HEK293 (cell line): ENCODE measurements around the gene SWAP70.
A peak's percentile ranks its signal among the peaks of the same experiment; 100 is the strongest.

Experiments used
- KLF7 ChIP-seq: fragments of 450-650 bp; formaldehyde crosslinking; IDR thresholded peaks from 2 replicates; pipeline ENCODE4 v1.5.1; 2016; ENCODE audit warnings: missing biosample characterization, missing genetic modification characterization, borderline replicate concordance
- OVOL3 ChIP-seq: fragments of 450-650 bp; formaldehyde crosslinking; IDR thresholded peaks from 2 replicates; pipeline ENCODE4 v1.5.1; 2016; ENCODE audit warnings: missing biosample characterization, missing genetic modification characterization
- SP3 ChIP-seq: fragments of 450-650 bp; formaldehyde crosslinking; IDR thresholded peaks from 2 replicates; pipeline ENCODE4 v1.5.1; 2016; ENCODE audit warnings: missing biosample characterization, missing genetic modification characterization
- SP7 ChIP-seq: fragments of 450-650 bp; formaldehyde crosslinking; IDR thresholded peaks from 2 replicates; pipeline ENCODE4 v1.5.1; 2016; ENCODE audit warnings: missing biosample characterization, missing genetic modification characterization
- TSHZ1 ChIP-seq: fragments of 450-650 bp; formaldehyde crosslinking; IDR thresholded peaks from 2 replicates; pipeline ENCODE4 v1.5.1; 2016; ENCODE audit warnings: missing biosample characterization, missing genetic modification characterization, borderline replicate concordance
- YY1 ChIP-seq: fragments of 450-650 bp; formaldehyde crosslinking; IDR thresholded peaks from 2 replicates; pipeline ENCODE4 v1.5.1; 2018; ENCODE audit warnings: missing biosample characterization, missing genetic modification characterization
- ZFP69B ChIP-seq: fragments of 450-650 bp; formaldehyde crosslinking; IDR thresholded peaks from 2 replicates; pipeline ENCODE4 v1.5.1; 2016; ENCODE audit warnings: missing biosample characterization, missing genetic modification characterization
- ZIC2 ChIP-seq: fragments of 450-650 bp; formaldehyde crosslinking; IDR thresholded peaks from 2 replicates; pipeline ENCODE4 v1.5.1; 2016; ENCODE audit warnings: missing biosample characterization, missing genetic modification characterization
- ZNF10 ChIP-seq: fragments of 450-650 bp; formaldehyde crosslinking; IDR thresholded peaks from 2 replicates; pipeline ENCODE4 v1.5.1; 2017; ENCODE audit warnings: missing biosample characterization, missing genetic modification characterization
- ZNF362 ChIP-seq: fragments of 450-650 bp; formaldehyde crosslinking; IDR thresholded peaks from 2 replicates; pipeline ENCODE4 v1.5.1; 2016; ENCODE audit warnings: missing biosample characterization, missing genetic modification characterization
- ZNF423 ChIP-seq: fragments of 450-650 bp; formaldehyde crosslinking; IDR thresholded peaks from 2 replicates; pipeline ENCODE4 v1.5.1; 2016; ENCODE audit warnings: missing biosample characterization, missing genetic modification characterization
- ZNF488 ChIP-seq: fragments of 450-650 bp; formaldehyde crosslinking; IDR thresholded peaks from 2 replicates; pipeline ENCODE4 v1.5.1; 2016; ENCODE audit warnings: missing biosample characterization, missing genetic modification characterization
- ZNF529 ChIP-seq: fragments of 450-650 bp; formaldehyde crosslinking; IDR thresholded peaks from 2 replicates; pipeline ENCODE4 v1.5.1; 2017; ENCODE audit warnings: missing genetic modification characterization, missing biosample characterization; ENCODE audit not compliant: insufficient replicate concordance
- ZNF660 ChIP-seq: fragments of 450-650 bp; IDR thresholded peaks from 2 replicates; pipeline ENCODE4 v1.5.1; 2018; ENCODE audit warnings: missing biosample characterization, mild to moderate bottlenecking, missing genetic modification characterization
- TF ChIP-seq, protein P1 (sequence below): fragments of 450-650 bp; formaldehyde crosslinking; IDR thresholded peaks from 2 replicates; pipeline ENCODE4; 2016; ENCODE audit warnings: missing biosample characterization, missing genetic modification characterization
- TF ChIP-seq, protein P2 (sequence below): fragments of 450-650 bp; formaldehyde crosslinking; IDR thresholded peaks from 2 replicates; pipeline ENCODE4 v1.5.1; 2016; ENCODE audit warnings: missing biosample characterization, missing genetic modification characterization
- TF ChIP-seq, protein P3 (sequence below): IDR thresholded peaks from 2 replicates; pipeline ENCODE4 v1.6.1; 2011; ENCODE audit warnings: mild to moderate bottlenecking, low read depth, low read length, borderline replicate concordance
- TF ChIP-seq, protein P4 (sequence below): fragments of 450-650 bp; formaldehyde crosslinking; IDR thresholded peaks from 2 replicates; pipeline ENCODE4 v1.5.1; 2016; ENCODE audit warnings: missing biosample characterization, missing genetic modification characterization

Gene SWAP70

DNA sequence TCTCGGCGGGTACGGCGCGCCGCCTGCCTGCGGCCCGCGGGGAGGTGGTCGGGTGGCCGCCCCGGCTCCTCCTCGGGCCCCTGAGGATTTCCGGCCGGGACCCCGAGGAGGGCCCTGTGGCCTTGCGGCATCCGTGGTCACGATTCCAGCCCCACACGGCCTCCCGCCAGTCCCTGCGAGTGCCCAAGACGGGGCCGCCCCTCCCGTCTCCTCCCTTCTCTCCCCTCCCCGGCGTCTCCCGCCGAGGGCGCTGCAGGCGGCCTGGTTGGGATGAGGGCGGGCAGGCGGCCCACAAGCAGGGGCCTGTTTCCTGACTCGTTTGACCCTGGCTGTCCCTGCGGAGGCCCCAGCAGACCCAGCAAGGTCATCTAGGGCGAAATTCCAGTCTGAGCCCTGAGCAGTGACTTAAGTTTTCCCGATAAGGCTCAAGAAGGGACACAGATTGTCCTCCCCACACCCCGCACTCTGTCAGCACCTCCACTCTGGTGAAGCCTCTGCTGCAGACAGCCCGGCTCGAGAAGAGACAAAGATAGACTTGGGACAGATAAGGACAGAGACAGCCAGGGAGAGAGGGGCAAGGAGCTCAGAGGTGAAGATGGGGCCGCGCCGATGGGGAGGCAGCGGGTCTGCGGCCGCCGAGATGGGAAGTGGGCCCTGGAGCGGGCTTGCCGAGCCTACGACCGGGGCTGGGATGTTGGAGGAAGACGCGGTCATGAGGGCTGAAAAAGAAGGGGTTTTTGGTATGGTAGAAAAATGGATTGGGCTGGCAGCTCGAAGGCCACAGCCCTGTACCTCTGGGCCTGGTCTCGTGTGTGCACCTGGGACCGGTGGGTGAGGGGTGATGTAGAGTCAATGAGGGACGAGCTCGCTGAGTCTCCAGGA is 95.0 kb downstream of the SWAP70 start (continued):
- no peak for TF ChIP-seq OVOL3 (tag by site-specific recombination)
- TF ChIP-seq ZNF423 (tag by site-specific recombination), result peak; percentile 88
- TF ChIP-seq YY1 (tag by site-specific recombination), result no peak
- TF ChIP-seq ZFP69B (tag by site-specific recombination), result no peak
- peak; percentile 45; the same call in 1 of the 2 replicates for TF ChIP-seq SP3 (tag by site-specific recombination)
- no peak for TF ChIP-seq ZNF529 (tag by site-specific recombination)
- 0 out of 2 replicates have a peak, but pooled peaks have one; percentile 50 for TF ChIP-seq SP7 (tag by site-specific recombination)
- TF ChIP-seq, protein P1, sequence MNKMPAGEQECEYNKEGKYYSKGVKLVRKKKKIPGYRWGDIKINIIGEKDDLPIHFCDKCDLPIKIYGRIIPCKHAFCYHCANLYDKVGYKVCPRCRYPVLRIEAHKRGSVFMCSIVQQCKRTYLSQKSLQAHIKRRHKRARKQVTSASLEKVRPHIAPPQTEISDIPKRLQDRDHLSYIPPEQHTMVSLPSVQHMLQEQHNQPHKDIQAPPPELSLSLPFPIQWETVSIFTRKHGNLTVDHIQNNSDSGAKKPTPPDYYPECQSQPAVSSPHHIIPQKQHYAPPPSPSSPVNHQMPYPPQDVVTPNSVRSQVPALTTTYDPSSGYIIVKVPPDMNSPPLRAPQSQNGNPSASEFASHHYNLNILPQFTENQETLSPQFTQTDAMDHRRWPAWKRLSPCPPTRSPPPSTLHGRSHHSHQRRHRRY (tag by site-specific recombination), result no peak
- no peak for TF ChIP-seq KLF7 (tag by site-specific recombination)
- TF ChIP-seq ZIC2 (tag by site-specific recombination), result peak; percentile 95
- TF ChIP-seq ZNF10 (tag by site-specific recombination), result no peak
- TF ChIP-seq TSHZ1 (tag by site-specific recombination), result no peak
- TF ChIP-seq, protein P2, sequence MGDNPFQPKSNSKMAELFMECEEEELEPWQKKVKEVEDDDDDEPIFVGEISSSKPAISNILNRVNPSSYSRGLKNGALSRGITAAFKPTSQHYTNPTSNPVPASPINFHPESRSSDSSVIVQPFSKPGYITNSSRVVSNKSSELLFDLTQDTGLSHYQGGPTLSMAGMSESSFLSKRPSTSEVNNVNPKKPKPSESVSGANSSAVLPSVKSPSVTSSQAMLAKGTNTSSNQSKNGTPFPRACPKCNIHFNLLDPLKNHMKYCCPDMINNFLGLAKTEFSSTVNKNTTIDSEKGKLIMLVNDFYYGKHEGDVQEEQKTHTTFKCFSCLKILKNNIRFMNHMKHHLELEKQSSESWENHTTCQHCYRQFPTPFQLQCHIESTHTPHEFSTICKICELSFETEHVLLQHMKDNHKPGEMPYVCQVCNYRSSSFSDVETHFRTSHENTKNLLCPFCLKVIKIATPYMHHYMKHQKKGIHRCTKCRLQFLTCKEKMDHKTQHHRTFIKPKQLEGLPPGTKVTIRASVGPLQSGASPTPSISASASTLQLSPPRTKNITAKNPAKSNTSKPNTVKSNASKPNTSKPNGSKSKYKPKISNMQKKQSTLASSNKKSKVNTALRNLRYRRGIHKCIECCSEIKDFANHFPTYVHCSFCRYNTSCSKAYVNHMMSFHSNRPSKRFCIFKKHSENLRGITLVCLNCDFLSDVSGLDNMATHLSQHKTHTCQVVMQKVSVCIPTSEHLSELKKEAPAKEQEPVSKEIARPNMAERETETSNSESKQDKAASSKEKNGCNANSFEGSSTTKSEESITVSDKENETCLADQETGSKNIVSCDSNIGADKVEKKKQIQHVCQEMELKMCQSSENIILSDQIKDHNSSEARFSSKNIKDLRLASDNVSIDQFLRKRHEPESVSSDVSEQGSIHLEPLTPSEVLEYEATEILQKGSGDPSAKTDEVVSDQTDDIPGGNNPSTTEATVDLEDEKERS, result no peak
- TF ChIP-seq ZNF488 (tag by site-specific recombination), result no peak
- TF ChIP-seq, protein P3, sequence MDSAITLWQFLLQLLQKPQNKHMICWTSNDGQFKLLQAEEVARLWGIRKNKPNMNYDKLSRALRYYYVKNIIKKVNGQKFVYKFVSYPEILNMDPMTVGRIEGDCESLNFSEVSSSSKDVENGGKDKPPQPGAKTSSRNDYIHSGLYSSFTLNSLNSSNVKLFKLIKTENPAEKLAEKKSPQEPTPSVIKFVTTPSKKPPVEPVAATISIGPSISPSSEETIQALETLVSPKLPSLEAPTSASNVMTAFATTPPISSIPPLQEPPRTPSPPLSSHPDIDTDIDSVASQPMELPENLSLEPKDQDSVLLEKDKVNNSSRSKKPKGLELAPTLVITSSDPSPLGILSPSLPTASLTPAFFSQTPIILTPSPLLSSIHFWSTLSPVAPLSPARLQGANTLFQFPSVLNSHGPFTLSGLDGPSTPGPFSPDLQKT, result no peak
- TF ChIP-seq, protein P4, sequence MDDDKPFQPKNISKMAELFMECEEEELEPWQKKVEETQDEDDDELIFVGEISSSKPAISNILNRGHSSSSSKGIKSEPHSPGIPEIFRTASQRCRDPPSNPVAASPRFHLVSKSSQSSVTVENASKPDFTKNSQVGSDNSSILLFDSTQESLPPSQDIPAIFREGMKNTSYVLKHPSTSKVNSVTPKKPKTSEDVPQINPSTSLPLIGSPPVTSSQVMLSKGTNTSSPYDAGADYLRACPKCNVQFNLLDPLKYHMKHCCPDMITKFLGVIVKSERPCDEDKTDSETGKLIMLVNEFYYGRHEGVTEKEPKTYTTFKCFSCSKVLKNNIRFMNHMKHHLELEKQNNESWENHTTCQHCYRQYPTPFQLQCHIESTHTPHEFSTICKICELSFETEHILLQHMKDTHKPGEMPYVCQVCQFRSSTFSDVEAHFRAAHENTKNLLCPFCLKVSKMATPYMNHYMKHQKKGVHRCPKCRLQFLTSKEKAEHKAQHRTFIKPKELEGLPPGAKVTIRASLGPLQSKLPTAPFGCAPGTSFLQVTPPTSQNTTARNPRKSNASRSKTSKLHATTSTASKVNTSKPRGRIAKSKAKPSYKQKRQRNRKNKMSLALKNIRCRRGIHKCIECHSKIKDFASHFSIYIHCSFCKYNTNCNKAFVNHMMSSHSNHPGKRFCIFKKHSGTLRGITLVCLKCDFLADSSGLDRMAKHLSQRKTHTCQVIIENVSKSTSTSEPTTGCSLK (tag by site-specific recombination), result no peak
- 0 out of 2 replicates have a peak, but pooled peaks have one; percentile 27 for TF ChIP-seq ZNF660
- TF ChIP-seq ZNF362 (tag by site-specific recombination), result no peak
